GM12801 (cell line): Measurements from ENCODE around the gene LOX.

Experiments
- CTCF ChIP-seq: IDR thresholded peaks from one replicate; pipeline ENCODE4 v1.5.1; 2011; ENCODE audit warnings: control low read depth; ENCODE audit not compliant: insufficient read length; ENCODE audit errors: extremely low read depth

The LOX gene

GRCh38 chr5:122063836-122064235 lies 14.2 kb downstream of the LOX start:
- TF ChIP-seq CTCF = no peak

GRCh38 chr5:122062205-122062604 lies 15.9 kb downstream of the LOX start:
- no peak for TF ChIP-seq CTCF

- TF ChIP-seq CTCF = no peak
Measured at GRCh38 chr5:122056913-122057312, 21.1 kb downstream of the LOX start.

- TF ChIP-seq CTCF = no peak
Measured at GRCh38 chr5:122054266-122054665, 23.8 kb downstream of the LOX start.

GRCh38 chr5:122053181-122054109 lies 24.6 kb downstream of the LOX start:
- no peak for TF ChIP-seq CTCF

GRCh38 chr5:122051569-122051968 lies 26.5 kb downstream of the LOX start:
- TF ChIP-seq CTCF = no peak

GRCh38 chr5:122050959-122051358 lies 27.1 kb downstream of the LOX start:
- no peak for TF ChIP-seq CTCF
